HG02571 (cell line): Measurements from ENCODE around the gene MYO5B.

Experiments used
- ATAC-seq: cut with Tn5 transposase; IDR thresholded peaks from one replicate; pipeline ENCODE4 v1.9.1; 2021; ENCODE audit warnings: mild to moderate bottlenecking, moderate library complexity; ENCODE audit not compliant: unreplicated experiment

Gene MYO5B

DNA sequence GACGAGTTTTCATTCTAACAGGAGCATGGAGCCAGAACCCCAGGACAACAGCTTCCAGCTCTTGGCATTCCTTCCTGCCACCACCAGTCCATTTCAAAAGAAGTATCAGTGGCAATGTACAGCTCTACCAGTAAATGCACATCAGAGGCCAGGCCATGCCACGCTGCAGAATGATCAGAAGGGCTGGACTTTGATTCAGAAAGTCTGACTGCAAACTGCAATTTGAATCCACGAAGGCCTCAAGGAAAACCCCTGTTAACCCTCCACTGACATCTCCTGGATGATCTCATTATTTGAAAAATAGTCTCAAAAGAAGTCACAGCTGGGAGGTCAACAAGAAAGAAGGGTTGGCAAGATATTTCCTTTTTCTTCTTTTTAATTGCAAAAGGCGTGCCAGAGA is 119.2 kb downstream of the MYO5B start:
- ATAC-seq, result no peak

DNA sequence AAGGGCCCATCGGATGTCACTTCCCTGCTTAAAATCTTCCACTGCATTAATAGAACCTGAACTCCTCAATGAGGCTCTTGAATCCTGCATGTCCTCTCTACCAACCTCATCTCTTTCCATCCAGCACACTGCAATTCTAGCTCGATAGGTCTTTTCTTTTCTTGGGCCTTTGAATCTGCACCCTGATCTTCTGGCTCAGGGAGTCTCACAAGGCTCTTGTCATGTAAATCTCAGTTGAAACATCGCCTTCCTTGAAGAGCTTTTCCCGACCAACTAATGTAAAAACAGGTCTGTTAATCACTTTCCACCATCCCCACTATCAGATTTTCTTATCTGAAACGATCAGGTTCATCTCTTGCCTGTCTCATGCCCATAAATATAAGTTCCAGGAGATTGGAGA is 120.5 kb downstream of the MYO5B start:
- ATAC-seq, result no peak

DNA sequence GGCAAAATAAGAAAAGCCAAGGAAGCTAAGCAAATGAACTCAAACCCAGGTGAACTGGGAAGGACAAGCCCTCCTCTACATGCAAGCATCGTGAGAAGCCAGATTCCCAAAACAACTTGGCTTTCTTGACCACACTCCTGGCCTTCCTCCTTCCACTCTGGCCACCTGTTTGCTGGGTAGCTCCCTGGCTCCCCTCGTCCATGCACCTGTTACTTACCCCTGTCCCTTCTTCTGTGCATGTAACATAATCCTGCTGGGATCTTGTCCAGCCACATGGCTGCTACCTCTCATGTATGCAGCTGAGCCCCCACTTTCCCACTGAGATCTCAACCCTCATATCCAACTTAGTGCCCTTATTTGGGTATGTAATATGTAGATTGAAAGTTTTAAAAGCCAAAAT is 121.6 kb downstream of the MYO5B start:
- no peak for ATAC-seq

DNA sequence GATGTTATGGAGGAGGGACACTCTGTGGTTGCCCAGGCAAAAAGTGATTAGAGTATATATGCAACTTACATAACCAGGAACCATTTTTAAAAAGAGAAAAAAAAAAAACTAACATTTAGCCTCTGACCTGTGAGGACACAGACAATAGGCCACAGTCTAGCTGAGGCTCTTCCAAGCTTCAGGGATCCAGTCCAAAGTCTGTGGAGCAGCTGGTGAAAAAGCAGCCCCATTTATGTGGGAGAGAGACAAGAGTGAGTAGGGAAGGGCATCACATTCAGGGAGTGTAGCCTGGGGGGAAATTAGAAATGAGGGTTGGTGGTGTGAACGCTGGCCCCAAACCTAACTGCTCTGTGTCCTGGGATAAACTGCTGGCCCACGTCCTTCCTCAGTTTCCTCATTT is 122.8 kb downstream of the MYO5B start:
- ATAC-seq, result no peak

DNA sequence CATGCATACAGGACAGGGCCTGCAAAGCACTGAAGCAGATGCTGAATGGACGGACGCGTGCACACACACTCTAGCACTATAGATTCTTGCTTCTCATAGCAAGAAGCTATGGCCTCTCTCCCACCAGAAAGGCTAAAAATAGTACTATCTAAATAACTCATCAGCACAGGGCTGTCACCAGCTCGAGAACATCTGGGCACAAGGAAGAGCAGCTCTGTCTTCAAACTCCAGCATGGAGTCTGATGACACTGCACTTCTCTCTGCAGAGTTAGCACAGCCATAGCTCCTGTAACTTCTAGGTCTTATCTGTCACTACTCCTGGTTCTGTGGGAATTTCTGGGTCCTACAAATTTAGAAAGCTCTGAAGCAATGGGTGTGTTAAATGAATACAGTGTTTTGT is 123.5 kb downstream of the MYO5B start:
- no peak for ATAC-seq

DNA sequence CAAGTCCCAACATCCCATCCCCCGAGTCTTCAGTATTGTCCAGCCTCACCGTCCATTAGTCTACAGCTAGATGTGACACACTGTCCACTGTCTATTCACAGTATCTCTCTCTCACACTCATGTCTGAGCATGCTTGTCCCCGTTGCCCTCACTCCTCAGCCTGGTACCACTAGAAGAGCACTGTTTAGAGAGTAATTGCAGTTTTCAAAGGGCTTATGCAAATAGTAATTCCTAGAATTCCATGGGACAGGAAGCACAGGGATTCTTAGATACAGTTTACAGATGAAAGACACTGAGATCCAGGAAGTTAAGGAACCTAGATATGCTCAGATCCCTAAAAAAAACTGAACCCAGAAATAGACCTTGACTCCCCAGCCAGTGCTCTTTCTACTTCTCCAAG is 125.5 kb downstream of the MYO5B start:
- ATAC-seq, result no peak

DNA sequence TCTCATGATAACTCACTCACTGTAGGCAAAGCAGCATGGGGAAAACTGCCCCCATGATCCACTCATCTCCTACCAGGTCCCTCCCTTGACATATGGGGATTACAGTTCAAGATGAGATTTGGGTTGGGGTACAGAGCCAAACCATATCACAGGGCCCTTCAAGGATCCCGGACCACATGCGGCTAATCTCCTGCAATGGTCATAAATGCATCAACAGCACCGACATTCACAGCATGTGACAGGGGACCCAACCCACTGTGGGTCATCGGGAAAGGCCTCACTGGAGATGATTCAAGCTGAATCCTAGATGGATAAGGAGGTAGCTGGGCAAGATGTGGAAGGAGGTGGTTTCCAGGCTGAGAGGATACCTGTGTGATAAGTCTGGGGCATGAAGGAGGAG is 129.4 kb downstream of the MYO5B start:
- no peak for ATAC-seq

DNA sequence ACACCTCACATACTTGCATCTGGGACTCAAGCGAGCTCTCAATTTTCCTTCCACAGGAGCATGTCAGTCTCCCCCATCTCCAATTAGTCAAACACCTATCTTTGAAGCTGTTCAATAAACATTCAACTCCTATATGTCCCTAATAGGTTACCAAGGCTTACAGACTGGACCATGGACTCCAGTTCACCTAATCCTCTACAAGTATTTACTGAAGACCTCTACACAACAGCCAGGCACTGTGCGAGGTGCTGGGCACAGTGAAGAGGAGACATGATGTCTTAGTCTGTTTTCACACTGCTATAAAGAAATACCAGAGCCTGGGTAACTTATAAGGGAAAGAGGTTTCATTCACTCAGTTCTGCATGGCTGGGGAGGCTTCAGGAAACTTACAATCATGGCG is 129.9 kb downstream of the MYO5B start:
- ATAC-seq, result no peak

DNA sequence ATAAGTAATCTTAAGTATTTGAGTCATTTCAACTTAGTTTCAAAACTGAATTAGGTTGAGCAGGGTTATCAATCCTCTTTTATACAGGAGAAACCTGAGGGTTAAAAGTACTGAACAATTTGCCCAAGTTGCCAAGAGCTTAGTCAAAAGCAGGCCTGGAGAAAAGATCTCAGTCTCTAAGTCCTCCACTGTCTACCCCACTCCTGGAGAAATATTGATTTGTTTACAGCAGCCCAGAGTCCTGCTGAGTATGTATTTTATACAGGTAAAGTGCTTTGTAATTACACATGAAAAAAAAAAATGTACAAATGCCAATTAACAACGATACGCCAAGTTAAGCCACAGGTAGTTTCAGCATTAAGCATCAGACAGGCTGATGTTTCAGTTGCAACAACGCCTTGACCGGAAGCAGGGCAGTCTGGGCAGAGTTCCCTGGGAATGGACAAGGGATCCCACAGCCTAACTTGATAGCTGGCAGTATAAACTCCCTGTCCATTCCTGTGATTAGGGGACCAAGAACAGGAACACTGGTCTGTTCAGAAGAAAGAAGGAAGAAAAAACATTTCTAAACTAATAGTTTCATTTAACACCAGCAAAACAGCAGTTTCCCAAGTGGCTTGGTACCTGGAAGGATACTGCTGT is 132.9 kb downstream of the MYO5B start:
- ATAC-seq, result no peak

DNA sequence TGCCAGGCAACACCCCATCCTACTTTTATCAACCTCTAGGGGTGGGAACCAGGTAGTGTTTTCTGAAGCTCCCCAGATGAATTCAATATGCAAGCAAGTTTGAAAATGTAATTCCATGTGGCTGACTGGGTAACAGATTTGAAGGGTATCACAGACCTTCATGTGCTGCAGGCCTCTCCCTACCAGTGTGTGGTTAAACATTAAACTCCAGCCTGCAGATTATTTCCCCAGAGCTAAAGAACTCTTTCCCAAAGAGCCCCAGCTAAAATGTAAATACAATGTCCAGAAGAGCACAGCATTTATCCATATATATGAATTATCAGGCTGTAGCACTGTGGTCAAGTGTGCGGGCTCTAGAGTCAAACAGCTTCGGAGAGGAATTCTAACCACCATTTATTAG is 134.1 kb downstream of the MYO5B start:
- no peak for ATAC-seq

DNA sequence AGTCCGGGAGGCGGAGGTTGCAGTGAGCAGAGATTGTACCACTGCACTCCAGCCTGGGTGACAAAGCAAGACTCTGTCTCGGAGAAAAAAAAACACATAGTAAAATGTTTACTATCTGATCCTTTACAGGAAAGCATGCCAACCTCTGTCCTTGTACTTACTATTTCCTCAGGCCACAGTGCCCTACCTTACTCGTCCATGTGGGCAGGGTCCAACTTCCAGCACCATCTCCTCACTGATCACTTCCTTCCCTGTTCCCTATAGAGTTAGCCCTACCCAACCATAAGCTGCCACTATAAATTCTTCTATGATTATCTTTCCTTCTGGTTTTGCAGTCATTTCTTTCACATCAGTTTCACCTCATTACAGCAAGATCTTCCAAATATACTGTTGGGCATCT is 136.2 kb downstream of the MYO5B start:
- no peak for ATAC-seq

DNA sequence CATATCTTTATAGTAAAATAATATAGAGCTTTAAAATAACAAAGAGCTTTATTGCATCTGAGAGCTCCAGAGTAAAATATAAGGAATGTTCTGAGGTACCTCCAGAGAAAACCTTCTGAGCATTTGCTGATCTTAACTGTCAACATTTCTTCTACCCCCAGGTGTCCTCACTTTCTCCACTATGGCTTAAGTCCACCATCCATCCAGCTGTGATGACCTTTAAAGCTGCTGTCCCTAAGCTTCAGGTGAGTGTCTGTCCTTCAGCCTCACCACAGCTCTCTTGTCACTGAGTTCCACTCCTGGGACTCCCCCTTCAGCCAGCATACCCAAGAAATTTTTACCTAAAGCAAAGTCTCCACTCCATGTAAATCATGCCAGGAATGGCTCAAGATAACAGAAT is 137.9 kb downstream of the MYO5B start:
- ATAC-seq, result no peak

DNA sequence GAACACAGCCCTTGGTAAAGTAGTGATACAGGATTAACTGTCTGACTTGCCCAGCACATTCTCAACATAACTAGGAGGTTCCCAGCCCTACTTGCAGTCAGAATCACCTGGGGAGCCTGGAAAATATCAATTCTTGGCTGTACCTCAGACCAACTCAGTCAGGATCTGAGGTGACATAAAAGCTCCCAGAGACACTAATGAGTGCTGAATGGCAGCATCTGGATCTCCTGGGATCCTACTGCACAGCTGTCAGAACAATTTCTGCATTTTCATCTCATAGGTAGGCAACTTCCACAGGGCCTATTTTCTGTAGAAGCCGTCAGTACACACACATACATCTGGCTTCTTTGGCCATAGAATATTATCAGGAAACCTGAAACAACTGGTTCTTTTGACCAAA is 138.8 kb downstream of the MYO5B start:
- ATAC-seq, result no peak

DNA sequence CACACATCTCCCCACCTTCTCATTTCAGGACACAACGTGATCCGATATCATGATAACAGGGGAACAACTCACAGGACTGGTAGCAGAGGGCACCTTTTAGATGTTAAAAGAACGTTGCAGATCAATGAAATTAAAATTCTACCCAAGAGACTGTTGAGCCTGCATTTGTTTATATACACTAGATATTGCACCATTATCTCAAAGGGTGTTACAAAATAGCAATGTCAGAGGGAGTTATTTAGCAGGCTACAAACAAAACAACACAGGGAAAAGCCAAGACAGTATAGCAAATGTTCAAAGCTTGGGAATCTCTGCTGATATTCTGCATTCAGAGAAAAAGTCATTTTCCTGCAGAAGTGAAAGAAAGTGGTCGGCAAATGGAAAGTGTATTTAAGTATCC is 139.5 kb downstream of the MYO5B start:
- no peak for ATAC-seq

DNA sequence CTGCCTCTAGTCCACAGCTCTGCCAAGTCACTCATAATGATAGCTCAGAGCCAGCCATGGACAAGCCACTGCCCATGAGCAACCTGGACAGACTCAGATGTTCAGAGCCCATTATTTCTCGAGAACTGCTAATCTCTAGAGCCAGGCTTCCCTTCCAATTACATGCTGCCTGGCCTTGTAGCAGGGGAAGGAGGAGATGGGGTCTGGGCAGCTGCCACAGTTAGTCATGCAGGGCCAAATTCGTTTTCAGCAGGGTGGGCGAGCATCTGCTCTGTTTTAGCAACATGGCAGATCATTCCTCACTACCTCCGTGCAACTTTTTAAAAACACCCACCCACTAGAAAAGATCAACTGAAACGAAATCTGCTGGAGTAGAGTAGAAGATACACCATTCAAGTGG is 141.8 kb downstream of the MYO5B start:
- no peak for ATAC-seq

DNA sequence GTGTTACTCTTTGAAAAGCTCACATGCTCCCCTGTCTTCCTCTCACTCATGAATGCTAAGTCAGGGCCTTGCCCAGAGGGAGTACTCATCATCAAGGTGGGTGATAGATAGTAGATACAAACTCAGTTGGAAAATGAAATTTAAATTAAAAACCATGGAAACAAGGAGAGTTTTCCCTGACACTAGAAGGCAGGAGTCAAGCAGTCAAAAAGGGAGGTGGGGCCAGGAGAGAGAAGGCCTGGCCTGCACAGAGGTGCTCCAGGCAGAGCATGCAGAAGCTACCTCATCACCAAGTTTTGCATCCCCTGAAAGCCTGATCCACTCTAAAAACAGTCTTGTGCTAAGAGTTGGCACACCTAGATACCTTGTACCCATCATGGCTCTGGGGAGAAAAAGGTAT is 143.7 kb downstream of the MYO5B start:
- no peak for ATAC-seq

DNA sequence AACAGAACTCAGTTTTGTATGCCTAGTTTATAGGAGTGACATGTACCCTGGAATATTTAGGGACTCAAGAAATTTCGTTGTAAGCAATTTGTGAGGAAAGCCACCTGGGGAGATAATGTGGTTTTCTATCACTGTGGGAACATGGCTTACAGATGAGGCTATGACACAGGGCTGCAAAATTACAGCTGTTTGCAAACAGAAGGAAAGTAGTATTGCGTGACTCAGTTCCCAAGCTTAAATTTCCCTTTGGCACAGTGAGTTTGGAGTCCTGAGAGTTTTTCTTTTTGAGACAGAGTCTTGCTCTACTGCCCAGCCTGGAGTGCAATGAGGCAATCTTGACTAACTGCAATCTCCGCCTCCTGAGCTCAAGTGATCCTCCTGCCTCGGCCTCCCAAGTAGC is 149.8 kb downstream of the MYO5B start:
- no peak for ATAC-seq

DNA sequence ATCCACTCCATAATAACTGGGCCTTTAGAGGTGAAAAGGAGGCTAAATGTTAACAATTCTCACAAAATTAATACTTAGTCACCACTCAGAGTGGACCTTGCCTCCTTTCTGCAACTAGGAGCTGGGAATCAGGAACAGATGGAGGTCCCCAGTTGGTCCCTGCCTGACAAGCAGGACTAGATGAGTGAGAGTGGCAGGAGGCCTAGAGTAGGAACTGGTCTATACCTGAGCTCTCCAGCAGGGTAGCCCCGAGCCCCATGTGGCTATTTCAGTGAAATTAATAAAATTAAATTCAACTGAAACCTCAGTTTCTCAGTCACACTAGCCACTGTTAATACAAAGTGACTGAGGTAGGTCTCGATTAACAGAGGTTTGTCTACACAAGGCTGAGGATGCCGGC is 150.5 kb downstream of the MYO5B start:
- ATAC-seq, result no peak

DNA sequence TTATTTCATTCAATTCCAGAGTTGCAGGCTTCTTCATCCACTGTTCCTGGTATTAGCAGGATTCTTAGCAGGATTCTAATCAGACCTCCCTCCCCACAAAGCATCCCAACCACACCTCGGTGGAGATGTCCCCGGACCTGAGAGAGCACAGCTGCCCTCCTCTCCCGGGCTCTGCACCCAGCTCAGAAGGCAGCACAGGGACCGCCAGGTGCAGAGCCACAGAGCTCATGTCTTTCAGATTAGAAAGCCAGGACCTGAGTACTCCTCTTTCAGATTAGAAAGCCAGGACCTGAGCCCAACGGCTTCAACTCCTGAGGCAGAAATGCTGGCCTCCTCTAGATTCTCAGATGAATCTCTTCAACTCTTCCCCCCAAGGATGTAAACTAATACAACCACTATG is 152.3 kb downstream of the MYO5B start:
- no peak for ATAC-seq

DNA sequence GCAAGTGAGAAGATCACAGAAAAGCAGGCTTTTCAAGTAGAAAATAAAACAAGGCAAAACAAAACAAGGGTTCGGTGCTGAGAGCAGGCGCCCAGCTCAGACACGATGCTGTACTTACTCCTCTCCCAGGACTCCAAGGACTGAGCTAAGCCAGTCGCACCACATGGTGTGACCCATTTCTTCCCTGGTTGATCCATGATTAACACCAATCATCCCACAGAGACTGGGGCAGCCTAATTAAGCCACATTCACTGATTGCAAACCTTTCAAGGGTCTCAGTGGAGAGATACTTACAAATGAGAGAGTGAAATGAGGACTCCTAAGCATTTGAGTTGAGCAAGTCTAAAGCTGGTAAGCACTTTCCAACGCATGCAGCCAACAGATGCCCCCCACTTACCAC is 155.2 kb downstream of the MYO5B start:
- ATAC-seq, result no peak

DNA sequence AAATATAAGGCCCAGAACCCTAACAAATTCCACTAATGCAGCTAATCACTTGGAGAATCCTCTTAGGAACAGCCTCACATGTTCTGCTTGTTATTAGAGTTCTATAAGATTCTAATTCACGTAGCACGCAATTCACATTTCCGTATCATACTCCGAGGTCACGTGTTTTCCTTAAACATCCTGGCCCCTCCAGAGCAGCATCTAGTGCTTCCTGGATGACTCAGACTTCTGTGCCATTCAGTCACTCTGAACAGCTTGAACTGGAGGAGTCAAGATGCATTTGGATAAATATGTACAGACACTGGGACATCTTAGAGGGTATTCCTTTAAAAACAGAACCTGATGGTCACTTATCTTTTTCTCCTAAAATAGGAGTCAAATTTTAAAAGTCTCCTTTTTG is 156.5 kb downstream of the MYO5B start:
- no peak for ATAC-seq

DNA sequence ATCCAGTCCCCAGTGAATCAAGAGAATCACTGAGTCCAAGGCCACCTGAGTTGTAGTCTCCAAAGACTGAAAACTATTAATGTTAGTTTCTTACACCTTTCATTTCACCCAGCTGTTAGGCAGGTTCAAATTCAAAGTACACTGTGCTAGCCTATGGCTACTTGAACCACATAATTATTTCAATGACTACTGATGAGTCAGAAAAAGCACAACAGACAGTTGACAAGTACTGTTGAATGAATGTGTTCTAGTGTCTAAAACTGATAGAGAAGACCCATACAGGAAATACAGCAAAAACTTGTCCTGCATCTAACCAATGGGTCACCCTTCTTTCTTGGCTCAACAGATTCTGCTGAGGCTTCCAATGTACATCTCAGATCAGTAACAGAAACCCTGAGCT is 160.9 kb downstream of the MYO5B start:
- no peak for ATAC-seq

DNA sequence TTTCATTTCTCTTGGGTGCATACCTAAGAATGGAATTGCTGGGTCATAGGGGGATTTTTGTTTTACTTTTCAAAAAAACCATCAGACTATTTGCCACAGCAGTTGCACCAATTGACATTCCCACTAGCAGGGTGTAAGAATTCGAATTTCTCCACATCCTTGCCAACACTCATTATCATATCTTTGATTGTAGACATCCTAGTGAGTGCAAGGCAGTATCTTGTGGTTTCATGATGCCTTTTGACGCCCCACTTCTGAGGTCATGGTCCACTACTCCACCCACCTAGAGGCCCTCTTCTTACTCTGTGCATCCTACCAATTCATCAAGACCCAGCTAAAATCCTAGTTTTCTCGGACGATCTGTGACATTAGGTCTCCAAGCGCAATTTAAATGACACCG is 161.9 kb downstream of the MYO5B start:
- ATAC-seq, result no peak

DNA sequence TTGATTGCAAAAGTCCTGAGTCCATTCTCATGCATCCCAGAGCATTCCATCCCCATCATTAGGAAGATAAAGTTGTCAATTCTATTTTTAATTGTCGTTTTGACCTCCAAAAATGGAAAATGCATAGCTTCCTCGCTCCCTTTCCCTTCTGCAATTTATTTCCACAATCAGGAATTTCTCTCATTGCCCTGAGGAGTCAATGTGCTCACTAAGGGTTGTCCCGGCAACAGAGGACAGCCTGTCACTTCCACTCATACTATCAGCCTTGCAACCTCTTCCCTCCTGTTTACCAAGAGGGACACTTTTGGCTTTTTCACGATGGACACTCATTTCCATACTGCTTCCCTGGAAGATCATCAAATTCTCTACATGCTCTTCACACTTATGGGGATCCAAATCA is 164.8 kb downstream of the MYO5B start:
- ATAC-seq, result no peak
